ENCODE measurements around the gene PAIP2B.

GRCh38 chr2:71254078-71254477 lies 27.2 kb upstream of the PAIP2B start:
- no peak for TF ChIP-seq POLR2AphosphoS5 (IDR thresholded peaks at IDR 0.05; ENCODE audit: borderline replicate concordance, low read depth, low read length)
- no peak for TF ChIP-seq EZH2 (IDR thresholded peaks at IDR 0.05)

All from SK-N-MC (cell line).